Colonic mucosa (tissue), 4 donors: ENCODE data around the gene RHOF. TPM values are rescaled to one million over a fixed set of nuclear protein-coding genes. Genes with fewer than 3 reads are reported as not detected.
"Not testable (repeated sequence)": the region's sequence is repeated elsewhere in the genome, so short reads cannot be mapped to it uniquely, and the experiment has no call there.

Experiments
- DNase-seq: peaks from one replicate; pipeline ENCODE4 v3.0.0-alpha.2; 2020
- H3K27ac ChIP-seq: fragments of 200-600 bp; one replicate; pipeline ENCODE4 v1.8.0; 2021
- H3K27me3 ChIP-seq: fragments of 200-600 bp; one replicate; pipeline ENCODE4 v1.8.0; 2021
- H3K36me3 ChIP-seq: fragments of 200-600 bp; one replicate; pipeline ENCODE4 v1.8.0; 2021
- H3K4me1 ChIP-seq: fragments of 200-600 bp; one replicate; pipeline ENCODE4 v1.8.0; 2021; ENCODE audit warnings: mild to moderate bottlenecking
- H3K4me3 ChIP-seq: fragments of 200-600 bp; one replicate; pipeline ENCODE4 v1.8.0; 2021
- H3K9ac ChIP-seq, 2 donors: one replicate each; pipeline ENCODE4 v1.7.0; 2013; ENCODE audit warnings: control low read depth in 2 of 2, low read depth in 2 of 2, low read length in 2 of 2
- H3K9me3 ChIP-seq: fragments of 200-600 bp; one replicate; pipeline ENCODE4 v1.8.0; 2021
- intact Hi-C: fragments of 100-400 bp; cut with DNase I; formaldehyde crosslinking; loops from one replicate; pipeline ENCODE4 v1.14.1; 2022
- total RNA-seq, 2 donors: library from RNA; stranded (reverse); fragmentation: NEBNext Ultra II Directional in 1 of 2; extraction: Animal tissue kit (Norgen Biotek cat#: 25700) in 1 of 2; gene quantifications; one replicate each; pipeline ENCODE4 v1.2.1, GENCODE V29; 2021
- TF ChIP-seq, protein P1 (sequence below): fragments of 200-600 bp; IDR thresholded peaks from one replicate; pipeline ENCODE4 v1.8.0; 2022; ENCODE audit warnings: antibody characterized with exemption, mild to moderate bottlenecking
- donor health status: healthy.
- donor health status: DM: no; HTN: no; CAD: no.
- donor health status: DM: no; HTN: no; CAD: no.

RHOF gene
- total RNA-seq, 2 donors from 2014 or later, result 58.0 to 74.5 TPM

DNA sequence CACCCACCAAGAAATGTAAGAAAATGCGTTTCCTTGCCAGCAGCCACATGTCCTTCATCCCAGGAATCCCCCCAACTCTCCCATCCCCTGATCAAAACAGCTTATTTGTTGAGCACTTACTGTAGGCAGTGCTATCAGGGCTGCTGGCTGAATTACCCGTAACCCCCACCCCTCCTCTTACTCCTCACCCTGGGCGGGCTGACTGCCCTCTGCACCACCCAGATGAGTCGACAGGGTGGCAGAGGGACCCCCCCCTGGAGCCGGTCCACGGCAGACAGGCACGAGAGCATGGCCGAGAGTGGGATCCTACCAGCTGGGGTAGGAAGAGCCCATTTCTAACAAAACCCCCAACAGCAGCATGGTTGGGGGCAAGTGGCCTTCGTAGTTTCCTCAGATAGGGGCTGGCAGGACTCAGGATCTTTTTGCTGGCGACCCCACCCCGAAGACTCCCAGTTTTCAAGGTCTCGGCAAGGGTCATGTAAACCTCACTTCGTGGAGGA lies 1.1 kb upstream of the RHOF start:
- no peak for DNase-seq
- peak overlapping the region; percentile 73 for H3K27ac ChIP-seq
- TF ChIP-seq, protein P1, sequence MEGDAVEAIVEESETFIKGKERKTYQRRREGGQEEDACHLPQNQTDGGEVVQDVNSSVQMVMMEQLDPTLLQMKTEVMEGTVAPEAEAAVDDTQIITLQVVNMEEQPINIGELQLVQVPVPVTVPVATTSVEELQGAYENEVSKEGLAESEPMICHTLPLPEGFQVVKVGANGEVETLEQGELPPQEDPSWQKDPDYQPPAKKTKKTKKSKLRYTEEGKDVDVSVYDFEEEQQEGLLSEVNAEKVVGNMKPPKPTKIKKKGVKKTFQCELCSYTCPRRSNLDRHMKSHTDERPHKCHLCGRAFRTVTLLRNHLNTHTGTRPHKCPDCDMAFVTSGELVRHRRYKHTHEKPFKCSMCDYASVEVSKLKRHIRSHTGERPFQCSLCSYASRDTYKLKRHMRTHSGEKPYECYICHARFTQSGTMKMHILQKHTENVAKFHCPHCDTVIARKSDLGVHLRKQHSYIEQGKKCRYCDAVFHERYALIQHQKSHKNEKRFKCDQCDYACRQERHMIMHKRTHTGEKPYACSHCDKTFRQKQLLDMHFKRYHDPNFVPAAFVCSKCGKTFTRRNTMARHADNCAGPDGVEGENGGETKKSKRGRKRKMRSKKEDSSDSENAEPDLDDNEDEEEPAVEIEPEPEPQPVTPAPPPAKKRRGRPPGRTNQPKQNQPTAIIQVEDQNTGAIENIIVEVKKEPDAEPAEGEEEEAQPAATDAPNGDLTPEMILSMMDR, result no peak
- no peaks in the 10 kb centered on the region for H3K9me3 ChIP-seq
- H3K4me3 ChIP-seq, result peak overlapping the region; percentile 70
- H3K4me1 ChIP-seq, result peaks cover 38% of the 10 kb centered on the region
- no peaks in the 10 kb centered on the region for H3K36me3 ChIP-seq
- intact Hi-C loops, result loop anchor here (2.0 to 5.0 kb wide), 3 partner anchors 18 to 97 kb away; partner anchors contain the start of gene PSMD9
- no peaks in the 10 kb centered on the region for H3K27me3 ChIP-seq
- peak overlapping the region; percentile 66 to 93 for H3K9ac ChIP-seq

DNA sequence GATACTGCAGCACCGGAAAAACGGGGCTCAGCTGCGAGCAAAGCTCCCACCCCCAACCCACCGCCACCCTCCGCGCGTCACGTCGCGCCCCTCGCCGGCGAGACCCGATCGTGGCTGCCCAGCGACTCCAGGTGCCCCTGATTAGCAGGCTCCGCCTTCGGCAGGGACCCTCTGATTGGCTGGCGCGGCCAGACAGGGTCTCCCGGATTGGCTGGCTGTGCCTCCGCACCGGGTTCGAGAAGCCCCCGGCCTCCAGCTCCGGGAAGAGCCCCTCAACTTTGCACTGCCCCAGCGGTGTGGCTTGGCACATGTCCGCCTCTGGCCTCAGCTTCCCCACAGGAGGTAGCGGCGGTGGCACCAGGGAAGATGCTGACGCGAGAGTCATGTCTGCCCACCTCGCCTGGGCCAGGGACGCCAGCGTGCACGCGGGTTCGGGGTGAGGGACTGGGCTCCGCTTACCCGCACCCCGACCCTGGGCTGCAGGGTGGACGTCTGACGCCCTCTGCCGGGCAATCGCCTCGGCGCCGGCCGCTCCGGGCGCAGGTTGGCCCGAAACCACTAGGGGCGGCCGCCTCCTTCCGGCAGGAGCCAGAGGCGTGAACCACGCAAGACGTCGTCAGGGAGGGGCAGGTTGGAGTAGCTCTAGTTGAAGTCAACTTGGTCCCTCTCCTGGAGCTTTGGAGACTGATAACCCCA lies 498 bp upstream of the RHOF start:
- TF ChIP-seq, protein P1, result peak; percentile 99
- no peaks in the 10 kb centered on the region for H3K9me3 ChIP-seq
- no peaks in the 10 kb centered on the region for H3K27me3 ChIP-seq
- H3K36me3 ChIP-seq, result no peaks in the 10 kb centered on the region
- H3K4me3 ChIP-seq, result peak overlapping the region; percentile 70
- peaks cover 38% of the 10 kb centered on the region for H3K4me1 ChIP-seq
- peak; percentile 95 for DNase-seq
- H3K9ac ChIP-seq, result peak overlapping the region; percentile 77 to 93
- intact Hi-C loops, result loop anchor here (2.0 to 5.0 kb wide), 3 partner anchors 19 to 97 kb away; partner anchors contain the start of gene PSMD9
- peak overlapping the region; percentile 78 for H3K27ac ChIP-seq

- DNase-seq, result no peak
- peaks cover 34% of the 10 kb centered on the region for H3K4me1 ChIP-seq
- no peaks in the 10 kb centered on the region for H3K9me3 ChIP-seq
- H3K4me3 ChIP-seq, result peak overlapping the region; percentile 70
- H3K9ac ChIP-seq, result peak overlapping the region; percentile 77 to 93
- intact Hi-C loops, result loop anchor here (5.0 kb wide), 2 partner anchors 94 to 96 kb away; partner anchors contain the start of gene PSMD9
- no peaks in the 10 kb centered on the region for H3K36me3 ChIP-seq
- H3K27me3 ChIP-seq, result no peaks in the 10 kb centered on the region
- TF ChIP-seq, protein P1, result no peak
- peak overlapping the region; percentile 78 for H3K27ac ChIP-seq
Measured at GRCh38 chr12:121792607-121793439, 665 bp downstream of the RHOF start.

DNA sequence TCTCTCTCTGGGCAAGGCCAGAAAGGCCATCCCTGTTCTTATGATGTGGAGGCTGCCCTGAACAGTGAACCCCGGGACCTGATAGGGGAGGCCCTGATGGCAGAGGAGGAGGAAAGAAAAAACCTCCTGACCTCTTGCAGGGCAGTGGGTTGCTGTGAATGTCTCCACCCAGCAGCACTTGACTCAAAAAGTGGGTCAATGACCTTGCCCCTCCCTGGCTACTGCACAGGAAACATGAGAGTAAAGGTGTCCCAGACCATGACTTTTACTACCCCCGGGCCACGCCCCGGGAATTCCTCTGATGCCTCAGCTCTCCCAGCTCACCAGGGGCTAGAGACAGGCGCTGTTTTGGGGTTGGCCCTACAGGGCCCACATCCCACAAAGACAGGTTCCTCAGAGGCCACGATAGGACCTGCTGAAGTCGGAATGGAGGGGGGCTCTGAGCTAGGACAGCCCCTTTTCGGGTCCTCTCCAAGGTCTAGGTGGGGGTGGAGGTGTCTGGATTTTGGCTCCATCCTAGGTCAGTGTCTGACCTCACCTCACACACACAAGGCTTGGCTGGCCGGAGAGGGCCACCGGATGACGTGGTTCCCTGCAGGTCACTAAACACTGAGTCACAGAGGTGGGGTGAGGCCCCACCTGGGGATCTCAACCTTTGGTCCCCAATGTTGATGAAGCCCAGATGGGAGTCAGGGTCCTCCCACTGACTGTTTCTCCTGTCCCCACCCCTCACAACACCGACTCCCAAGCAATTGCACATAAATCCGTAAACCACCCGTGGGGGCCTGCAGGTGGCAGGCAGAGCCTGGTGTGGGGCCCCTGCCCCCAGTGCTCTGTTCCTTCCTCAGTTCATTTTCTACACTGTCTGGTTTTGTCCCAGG lies 1.6 kb downstream of the RHOF start:
- Histone ChIP-seq H3K9ac (peak overlapping the region; percentile 77 to 93), H3K4me3 (peak overlapping the region; percentile 70)
- intact Hi-C loops, result loop anchor here (5.0 kb wide), 2 partner anchors 95 kb away; partner anchors contain the start of gene PSMD9

GRCh38 chr12:121790785-121791184 lies 2.7 kb downstream of the RHOF start:
- not testable (repeated sequence) for H3K36me3 ChIP-seq, DNase-seq, H3K4me3 ChIP-seq, H3K9me3 ChIP-seq, H3K27me3 ChIP-seq
- peak overlapping the region in 1 of 2 donors; percentile 54 for H3K9ac ChIP-seq
- peaks cover 20% of the 10 kb centered on the region for H3K4me1 ChIP-seq
- H3K27ac ChIP-seq, result peak overlapping the region; percentile 78
- intact Hi-C loops, result loop anchor here (5.0 kb wide), 2 partner anchors 93 to 97 kb away; partner anchors contain the start of gene PSMD9

More for the DNA sequence above, 1.6 kb downstream of the RHOF start:
- Histone ChIP-seq H3K27ac (peak overlapping the region; percentile 78), H3K27me3 (no peaks in the 10 kb centered on the region), H3K9me3 (no peaks in the 10 kb centered on the region), H3K36me3 (no peaks in the 10 kb centered on the region), H3K4me1 (peaks cover 31% of the 10 kb centered on the region)
- peak; percentile 63 for DNase-seq
- TF ChIP-seq, protein P1, result no peak
